Cardiac septum (tissue), 1 donor: ENCODE data around the gene FFAR3. TPM values are rescaled to one million over a fixed set of nuclear protein-coding genes. Genes with fewer than 3 reads are reported as not detected.
"Not testable (repeated sequence)": the region's sequence is repeated elsewhere in the genome, so short reads cannot be mapped to it uniquely, and the experiment has no call there.

Experiments used
- DNase-seq: peaks from one replicate; pipeline ENCODE4 v3.0.0-alpha.2; 2020; ENCODE audit warnings: low spot score
- intact Hi-C: fragments of 100-400 bp; cut with DNase I; formaldehyde crosslinking; loops from one replicate; pipeline ENCODE4 v1.14.0; 2022
- microRNA-seq: library from miRNA; unstranded; fragments of <30 nt; microRNA quantifications from one replicate; pipeline ENCODE4 v1.2.0, GENCODE V29; 2020
- total RNA-seq: library from RNA; stranded (reverse); fragmentation: NEBNext Ultra II Directional; extraction: Animal tissue kit (Norgen Biotek cat#: 25700); gene quantifications from one replicate; pipeline ENCODE4 v1.2.1, GENCODE V29; 2021
- donor health status: DM: no; HTN: no; CAD: no.

The FFAR3 gene
- total RNA-seq, 1 donor from 2014 or later, result not detected

- intact Hi-C loops, result no loop called here
- DNase-seq, result peak; percentile 12
Measured at GRCh38 chr19:35395382-35396199, 37.3 kb downstream of the FFAR3 start.

- DNase-seq, result peak; percentile 33
- intact Hi-C loops, result no loop called here
Measured at GRCh38 chr19:35396240-35396885, 38.1 kb downstream of the FFAR3 start.

- intact Hi-C loops, result no loop called here
- peak; percentile 27 for DNase-seq
Measured at GRCh38 chr19:35397064-35397463, 38.8 kb downstream of the FFAR3 start.

GRCh38 chr19:35398570-35398969, 40.3 kb downstream of the FFAR3 start:
- intact Hi-C loops, result no loop called here
- DNase-seq, result peak; percentile 69

GRCh38 chr19:35399231-35399630, 41.0 kb downstream of the FFAR3 start:
- intact Hi-C loops, result no loop called here
- DNase-seq, result no peak

- intact Hi-C loops, result no loop called here
- no peak for DNase-seq
Measured at GRCh38 chr19:35399948-35400772, 41.9 kb downstream of the FFAR3 start.

GRCh38 chr19:35400773-35401100, 42.5 kb downstream of the FFAR3 start:
- no peak for DNase-seq
- intact Hi-C loops, result no loop called here

- intact Hi-C loops, DNase-seq: not testable (repeated sequence)
Measured at GRCh38 chr19:35401416-35401815, 43.2 kb downstream of the FFAR3 start.

- no peak for DNase-seq
- intact Hi-C loops, result no loop called here
Measured at GRCh38 chr19:35403116-35403760, 45.0 kb downstream of the FFAR3 start.

- intact Hi-C loops, result no loop called here
- no peak for DNase-seq
Measured at GRCh38 chr19:35404879-35405622, 46.8 kb downstream of the FFAR3 start.

- no peak for DNase-seq
- intact Hi-C loops, result no loop called here
Measured at GRCh38 chr19:35407619-35408018, 49.4 kb downstream of the FFAR3 start.

GRCh38 chr19:35408284-35409171, 50.3 kb downstream of the FFAR3 start:
- intact Hi-C loops, result no loop called here
- no peak for DNase-seq

- DNase-seq, result no peak
- intact Hi-C loops, result no loop called here
Measured at GRCh38 chr19:35409191-35409590, 50.9 kb downstream of the FFAR3 start.

Small RNAs within 50 kb of the gene (microRNA-seq; reads per million reads assigned to microRNA genes)
- not detected for gene MIR5196

Other genes with a start within 250 kb of the FFAR3 start
- not detected for gene FXYD3, start 242.6 kb upstream of the FFAR3 start, total RNA-seq
- 8.1 TPM for gene LGI4, start 223.4 kb upstream of the FFAR3 start, total RNA-seq
- gene FXYD1, start 219.6 kb upstream of the FFAR3 start, total RNA-seq, result 613 TPM
- not detected for gene FXYD7, start 215.2 kb upstream of the FFAR3 start, total RNA-seq
- 19.0 TPM for gene FXYD5, start 203.7 kb upstream of the FFAR3 start, total RNA-seq
- gene FAM187B, start 129.7 kb upstream of the FFAR3 start, total RNA-seq, result not detected
- 3.4 TPM for gene LSR, start 109.5 kb upstream of the FFAR3 start, total RNA-seq
- gene USF2, start 89.5 kb upstream of the FFAR3 start, total RNA-seq, result 174 TPM
- not detected for gene HAMP, start 75.9 kb upstream of the FFAR3 start, total RNA-seq
- not detected for gene MAG, start 66.3 kb upstream of the FFAR3 start, total RNA-seq
- gene CD22, start 29.3 kb upstream of the FFAR3 start, total RNA-seq, result 0.70 TPM
- gene FFAR1, start 10.6 kb upstream of the FFAR3 start, total RNA-seq, result not detected
- gene GPR42, start 12.6 kb downstream of the FFAR3 start, total RNA-seq, result not detected
- gene FFAR2, start 89.8 kb downstream of the FFAR3 start, total RNA-seq, result 0.97 TPM
- gene KRTDAP, start 132.0 kb downstream of the FFAR3 start, total RNA-seq, result not detected
- 4.2 TPM for gene DMKN, start 155.2 kb downstream of the FFAR3 start, total RNA-seq
- not detected for gene SBSN, start 169.9 kb downstream of the FFAR3 start, total RNA-seq
- gene GAPDHS, start 175.0 kb downstream of the FFAR3 start, total RNA-seq, result not detected
- 64.4 TPM for gene TMEM147, start 187.2 kb downstream of the FFAR3 start, total RNA-seq
- gene ATP4A, start 205.2 kb downstream of the FFAR3 start, total RNA-seq, result not detected
- gene PMIS2, start 227.7 kb downstream of the FFAR3 start, total RNA-seq, result not detected